IMR-90 (cell line): ENCODE results near the gene COL5A1.

Source experiments
- CTCF ChIP-seq: conservative IDR thresholded peaks from 2 replicates; pipeline ENCODE4 v1.5.1; 2012; ENCODE audit warnings: mild to moderate bottlenecking, low read depth, low read length, improper control_type of control experiment
- MXI1 ChIP-seq: IDR thresholded peaks from 2 replicates; pipeline ENCODE4 v1.6.1; 2012; ENCODE audit warnings: low read depth, mild to moderate bottlenecking, low read length, moderate library complexity, borderline replicate concordance
- POLR2A ChIP-seq: IDR thresholded peaks from 2 replicates; pipeline ENCODE4 v1.6.1; 2012; ENCODE audit warnings: mild to moderate bottlenecking, low read depth, low read length
- SMC3 ChIP-seq: fragments of 150-350 bp; IDR thresholded peaks from 2 replicates; pipeline ENCODE4 v1.6.1; 2016; ENCODE audit warnings: low read depth, mild to moderate bottlenecking, antibody characterized with exemption, low read length, moderate library complexity
- USF2 ChIP-seq: fragments of 150-350 bp; IDR thresholded peaks from 2 replicates; pipeline ENCODE4 v1.6.1; 2017; ENCODE audit warnings: mild to moderate bottlenecking, antibody characterized with exemption, low read length, low read depth

GRCh38 chr9:134616341-134616740 is 25.3 kb upstream of the COL5A1 start:
- TF ChIP-seq MXI1 (no peak), SMC3 (no peak), CTCF (no peak), USF2 (no peak), POLR2A (no peak)
